Skeletal muscle satellite cell (primary cell): Measurements from ENCODE around the gene TM9SF2. TPM values are rescaled to one million over a fixed set of nuclear protein-coding genes. Genes with fewer than 3 reads are reported as not detected.
"Not testable (repeated sequence)": the region's sequence is repeated elsewhere in the genome, so short reads cannot be mapped to it uniquely, and the experiment has no call there.

ENCODE experiments used
- H3K27me3 ChIP-seq: 2 replicates; pipeline ENCODE4 v1.7.0; 2013; ENCODE audit warnings: low read length; ENCODE audit not compliant: control insufficient read depth, insufficient read depth
- H3K36me3 ChIP-seq: 2 replicates; pipeline ENCODE4 v1.7.0; 2013; ENCODE audit warnings: mild to moderate bottlenecking, control low read depth, low read length; ENCODE audit not compliant: insufficient read depth
- H3K4me1 ChIP-seq: 2 replicates; pipeline ENCODE4 v1.7.0; 2013; ENCODE audit warnings: low read length; ENCODE audit not compliant: control insufficient read depth, insufficient read depth
- H3K4me2 ChIP-seq: 2 replicates; pipeline ENCODE4 v1.7.0; 2013; ENCODE audit warnings: mild to moderate bottlenecking, low read length
- H3K4me3 ChIP-seq: 2 replicates; pipeline ENCODE4 v1.7.0; 2013; ENCODE audit warnings: low read length
- H3K9ac ChIP-seq: 2 replicates; pipeline ENCODE4 v1.7.0; 2013; ENCODE audit warnings: mild to moderate bottlenecking, low read depth, low read length, moderate library complexity
- H3K9me3 ChIP-seq: replicated peaks from 2 replicates; pipeline ENCODE4 v1.7.0; 2013; ENCODE audit warnings: mild to moderate bottlenecking, control low read depth, low read length
- total RNA-seq: library from RNA; depleted of rRNA; stranded (reverse); fragments of >200 nt; gene quantifications from 2 replicates; pipeline ENCODE4 v1.2.3, GENCODE V29; 2012; rRNA removed

TM9SF2 gene, protein sequence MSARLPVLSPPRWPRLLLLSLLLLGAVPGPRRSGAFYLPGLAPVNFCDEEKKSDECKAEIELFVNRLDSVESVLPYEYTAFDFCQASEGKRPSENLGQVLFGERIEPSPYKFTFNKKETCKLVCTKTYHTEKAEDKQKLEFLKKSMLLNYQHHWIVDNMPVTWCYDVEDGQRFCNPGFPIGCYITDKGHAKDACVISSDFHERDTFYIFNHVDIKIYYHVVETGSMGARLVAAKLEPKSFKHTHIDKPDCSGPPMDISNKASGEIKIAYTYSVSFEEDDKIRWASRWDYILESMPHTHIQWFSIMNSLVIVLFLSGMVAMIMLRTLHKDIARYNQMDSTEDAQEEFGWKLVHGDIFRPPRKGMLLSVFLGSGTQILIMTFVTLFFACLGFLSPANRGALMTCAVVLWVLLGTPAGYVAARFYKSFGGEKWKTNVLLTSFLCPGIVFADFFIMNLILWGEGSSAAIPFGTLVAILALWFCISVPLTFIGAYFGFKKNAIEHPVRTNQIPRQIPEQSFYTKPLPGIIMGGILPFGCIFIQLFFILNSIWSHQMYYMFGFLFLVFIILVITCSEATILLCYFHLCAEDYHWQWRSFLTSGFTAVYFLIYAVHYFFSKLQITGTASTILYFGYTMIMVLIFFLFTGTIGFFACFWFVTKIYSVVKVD
- total RNA-seq = 120 and 128 TPM in 2 replicates

DNA sequence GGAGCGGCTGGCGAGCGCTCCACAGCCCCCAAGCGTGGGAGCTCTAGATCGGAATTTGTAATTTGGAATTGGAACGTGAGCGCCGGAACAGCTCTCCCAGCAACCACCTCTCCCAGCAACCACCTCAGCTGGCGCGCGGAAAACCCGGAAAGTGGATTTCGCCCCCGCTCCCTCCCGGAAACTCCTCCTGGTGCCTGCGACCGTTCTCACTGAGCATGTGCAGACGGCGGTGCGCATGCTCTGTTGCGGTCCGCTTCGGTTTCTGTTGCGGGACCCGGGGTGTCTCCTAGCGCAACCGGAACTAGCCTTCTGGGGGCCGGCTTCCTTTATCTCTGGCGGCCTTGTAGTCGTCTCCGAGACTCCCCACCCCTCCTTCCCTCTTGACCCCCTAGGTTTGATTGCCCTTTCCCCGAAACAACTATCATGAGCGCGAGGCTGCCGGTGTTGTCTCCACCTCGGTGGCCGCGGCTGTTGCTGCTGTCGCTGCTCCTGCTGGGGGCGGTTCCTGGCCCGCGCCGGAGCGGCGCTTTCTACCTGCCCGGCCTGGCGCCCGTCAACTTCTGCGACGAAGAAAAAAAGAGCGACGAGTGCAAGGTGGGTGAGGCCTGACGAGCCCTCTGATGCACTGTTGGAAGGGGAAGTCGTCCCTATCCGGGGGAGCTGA is at the start of gene TM9SF2:
Gene TM9SF2, plus strand, starts transcription at position 289 of the 664 bp plus-strand sequence. Its CDS starts 135 bp downstream, at position 424.
- H3K27me3 ChIP-seq = no peaks in the 10 kb centered on the region
- peak within 1 kb of the TSS; percentile 94 for H3K9ac ChIP-seq
- peaks cover 39% of the 10 kb centered on the region for H3K4me1 ChIP-seq
- H3K9me3 ChIP-seq = no peaks in the 10 kb centered on the region
- peak within 1 kb of the TSS; percentile 83 for H3K4me3 ChIP-seq
- no peaks in the 10 kb centered on the region for H3K36me3 ChIP-seq
- H3K4me2 ChIP-seq = peak within 1 kb of the TSS; percentile 95

DNA sequence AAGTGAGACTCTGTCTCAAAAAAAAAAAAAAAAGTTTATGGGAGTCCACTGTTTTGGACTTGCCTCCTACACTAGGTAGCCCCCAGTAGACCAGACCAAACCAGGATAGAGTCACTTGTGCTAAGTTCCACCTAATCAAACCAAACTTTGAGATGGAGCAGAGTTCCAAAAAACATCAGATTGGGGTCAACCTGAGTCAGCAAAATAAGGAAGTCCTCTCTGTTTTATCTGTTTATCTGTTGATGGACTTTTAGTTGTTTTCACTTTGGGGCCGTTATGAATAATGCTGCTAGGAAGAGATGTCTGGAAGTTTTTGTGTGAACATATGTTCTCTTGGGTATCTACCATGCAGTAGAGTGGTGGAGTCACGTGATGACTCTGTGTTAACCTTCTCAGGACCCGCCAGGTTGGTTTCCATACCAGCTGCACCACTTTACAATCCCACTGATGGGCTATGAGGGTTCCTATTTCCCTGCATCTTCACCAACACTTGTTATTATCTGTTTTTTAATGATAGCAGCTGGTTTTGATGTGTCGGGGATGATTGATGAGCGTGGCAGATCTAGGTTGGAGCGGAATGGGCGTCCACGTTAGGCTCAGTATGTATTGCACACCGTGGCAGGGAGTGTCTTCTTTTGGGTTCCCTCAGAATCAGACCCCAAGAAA is 46.6 kb upstream of the TM9SF2 start:
- no peak overlapping the region for H3K4me2 ChIP-seq
- H3K36me3 ChIP-seq = no peaks in the 10 kb centered on the region
- H3K27me3 ChIP-seq = peaks cover 26% of the 10 kb centered on the region
- no peak overlapping the region for H3K9ac ChIP-seq
- no peaks in the 10 kb centered on the region for H3K4me1 ChIP-seq
- no peak overlapping the region for H3K4me3 ChIP-seq
- H3K9me3 ChIP-seq = no peaks in the 10 kb centered on the region

DNA sequence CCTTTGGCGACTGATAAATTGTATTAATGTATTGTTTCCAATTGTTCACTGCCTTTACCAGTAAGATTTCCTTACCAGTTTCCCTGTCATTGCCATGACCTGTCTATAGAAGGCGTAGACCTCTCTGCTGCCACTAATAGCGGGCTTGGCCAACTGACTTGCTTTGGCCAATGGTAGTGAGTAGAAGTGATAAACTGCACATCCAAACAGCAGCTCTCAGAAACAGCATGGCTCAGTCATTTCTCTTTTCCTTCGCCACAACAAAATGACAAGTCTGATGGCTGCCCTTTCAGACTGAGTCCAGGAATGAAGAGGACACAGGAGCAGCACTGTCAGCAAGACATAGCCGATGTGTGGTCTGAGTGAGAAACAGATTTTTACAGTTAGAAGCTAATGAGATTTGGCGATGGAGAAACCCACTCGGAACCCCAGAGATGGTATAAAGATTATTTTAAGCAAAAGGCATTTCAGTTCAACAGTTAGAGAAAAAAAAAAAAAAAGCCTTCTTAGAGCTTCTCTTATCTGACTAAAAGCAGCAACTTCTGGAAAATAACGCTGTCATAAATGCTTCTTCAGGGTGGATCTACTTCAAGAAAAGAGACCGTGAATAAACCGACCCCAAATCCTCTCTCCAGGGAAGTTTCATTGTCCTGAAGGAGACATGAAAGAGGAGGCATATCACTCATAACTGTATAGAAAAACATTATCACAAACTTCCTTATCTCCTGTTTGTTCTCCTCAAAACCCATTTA is 42.0 kb upstream of the TM9SF2 start:
- H3K36me3 ChIP-seq = no peaks in the 10 kb centered on the region
- H3K4me3 ChIP-seq = no peak overlapping the region
- H3K4me1 ChIP-seq = no peaks in the 10 kb centered on the region
- no peaks in the 10 kb centered on the region for H3K9me3 ChIP-seq
- peaks cover 32% of the 10 kb centered on the region for H3K27me3 ChIP-seq
- no peak overlapping the region for H3K4me2 ChIP-seq
- no peak overlapping the region for H3K9ac ChIP-seq

DNA sequence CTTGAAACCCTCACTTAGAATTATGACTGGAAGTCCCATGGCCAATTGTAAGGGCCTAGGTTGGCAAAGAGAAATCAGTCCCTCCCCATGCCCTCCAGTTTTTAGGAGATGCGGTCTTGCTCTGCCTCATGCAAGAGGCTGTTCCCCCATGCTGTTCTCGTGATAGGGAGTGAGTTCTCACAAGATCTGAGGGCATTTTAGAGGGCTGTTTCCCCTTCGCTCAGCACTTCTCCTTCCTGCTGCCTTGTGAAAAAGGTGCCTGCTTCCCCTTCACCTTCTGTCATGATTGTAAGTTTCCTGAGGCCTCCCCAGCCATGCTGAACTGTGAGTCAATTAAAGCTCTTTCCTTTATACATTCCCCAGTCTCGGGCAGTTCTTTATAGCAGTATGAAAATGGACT is 40.5 kb upstream of the TM9SF2 start:
- H3K27me3 ChIP-seq = peaks cover 34% of the 10 kb centered on the region
- not testable (repeated sequence) for H3K4me1 ChIP-seq, H3K9ac ChIP-seq, H3K36me3 ChIP-seq, H3K4me2 ChIP-seq, H3K9me3 ChIP-seq, H3K4me3 ChIP-seq

DNA sequence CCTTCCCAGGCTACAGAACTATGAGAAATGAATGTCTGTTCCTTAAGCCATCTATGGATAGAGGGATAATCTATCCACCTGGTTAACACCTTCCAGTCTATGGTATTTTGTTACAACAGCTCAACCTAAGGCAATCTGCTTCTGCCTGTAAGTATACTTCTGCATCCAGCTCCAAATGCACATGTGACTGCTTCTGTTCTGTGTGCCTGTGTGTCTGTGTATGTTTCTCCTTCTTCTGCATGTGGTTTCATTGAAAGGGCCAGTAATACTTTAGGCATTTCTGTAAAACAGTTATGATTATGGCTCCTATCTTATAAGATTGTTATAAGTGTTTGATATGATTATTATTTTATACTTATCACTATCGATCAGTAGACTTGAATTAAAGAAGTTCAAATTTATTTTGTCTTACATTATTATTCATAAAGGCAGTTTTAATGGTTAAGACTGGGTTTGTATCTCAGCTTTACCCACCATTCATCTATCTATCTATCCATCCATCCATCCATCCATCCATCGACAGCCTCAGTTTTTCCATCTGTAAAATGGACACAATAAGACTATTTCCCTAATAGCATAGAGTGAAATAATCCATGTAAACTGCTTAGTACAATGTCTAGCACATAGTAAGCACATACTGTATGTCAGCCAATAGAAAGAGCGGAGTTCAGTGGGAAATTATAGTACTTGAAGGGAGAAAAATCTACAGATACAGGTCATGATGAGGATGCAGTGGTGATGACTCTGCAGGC is 37.5 kb upstream of the TM9SF2 start:
- H3K9ac ChIP-seq = no peak overlapping the region
- no peaks in the 10 kb centered on the region for H3K36me3 ChIP-seq
- H3K27me3 ChIP-seq = peaks cover 28% of the 10 kb centered on the region
- no peaks in the 10 kb centered on the region for H3K9me3 ChIP-seq
- no peak overlapping the region for H3K4me2 ChIP-seq
- H3K4me1 ChIP-seq = peaks cover 5% of the 10 kb centered on the region
- H3K4me3 ChIP-seq = no peak overlapping the region

DNA sequence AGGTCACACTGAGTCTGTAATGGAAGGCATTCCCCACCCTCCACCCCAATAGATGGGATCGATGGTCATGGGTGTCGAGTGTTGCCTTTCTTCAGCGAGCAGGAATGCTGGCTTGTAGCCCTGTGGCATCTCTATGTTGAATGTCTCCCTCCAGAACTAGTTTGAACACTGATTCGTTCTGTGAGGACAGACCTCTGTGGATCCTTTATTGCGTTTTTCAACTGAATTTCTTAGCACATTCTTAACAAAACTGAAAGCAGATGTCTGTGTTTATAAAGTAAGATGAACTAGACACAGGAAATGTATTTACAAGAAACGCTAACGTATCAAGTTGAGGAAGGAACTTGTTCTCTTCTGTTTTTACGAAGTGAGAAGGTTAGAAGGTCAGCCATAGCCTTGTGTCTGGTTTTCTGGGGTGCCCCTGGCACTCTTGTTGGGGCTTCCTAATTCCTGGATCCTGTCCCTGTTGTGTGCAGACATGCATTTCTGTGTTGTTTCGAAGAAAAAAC is 36.8 kb upstream of the TM9SF2 start:
- H3K4me1 ChIP-seq = peaks cover 5% of the 10 kb centered on the region
- no peak overlapping the region for H3K4me2 ChIP-seq
- no peak overlapping the region for H3K9ac ChIP-seq
- peaks cover 25% of the 10 kb centered on the region for H3K27me3 ChIP-seq
- H3K4me3 ChIP-seq = no peak overlapping the region
- H3K36me3 ChIP-seq = no peaks in the 10 kb centered on the region
- no peaks in the 10 kb centered on the region for H3K9me3 ChIP-seq

DNA sequence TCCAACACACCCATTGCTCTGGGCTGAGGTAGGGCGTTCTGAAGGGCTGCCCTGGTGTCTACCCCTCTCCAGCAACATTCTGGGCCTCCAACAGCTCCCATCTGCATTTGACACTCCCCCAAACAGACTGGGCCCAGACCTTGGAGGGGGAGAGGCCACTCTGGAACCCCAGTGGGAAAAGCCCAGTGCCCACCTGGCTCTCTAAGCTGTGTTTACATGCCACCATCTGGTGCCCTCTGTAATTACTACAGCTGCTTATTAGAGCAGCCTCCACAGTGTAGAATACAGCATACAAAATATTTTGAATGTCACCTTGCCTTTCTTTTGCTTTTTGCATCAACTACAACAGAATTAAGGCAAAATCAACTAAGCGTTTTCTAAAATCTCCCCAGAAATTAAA is 35.8 kb upstream of the TM9SF2 start:
- Histone ChIP-seq H3K4me1 (peaks cover 5% of the 10 kb centered on the region), H3K9me3 (no peaks in the 10 kb centered on the region), H3K9ac (no peak overlapping the region), H3K4me2 (no peak overlapping the region), H3K27me3 (peaks cover 19% of the 10 kb centered on the region), H3K36me3 (no peaks in the 10 kb centered on the region), H3K4me3 (no peak overlapping the region)

DNA sequence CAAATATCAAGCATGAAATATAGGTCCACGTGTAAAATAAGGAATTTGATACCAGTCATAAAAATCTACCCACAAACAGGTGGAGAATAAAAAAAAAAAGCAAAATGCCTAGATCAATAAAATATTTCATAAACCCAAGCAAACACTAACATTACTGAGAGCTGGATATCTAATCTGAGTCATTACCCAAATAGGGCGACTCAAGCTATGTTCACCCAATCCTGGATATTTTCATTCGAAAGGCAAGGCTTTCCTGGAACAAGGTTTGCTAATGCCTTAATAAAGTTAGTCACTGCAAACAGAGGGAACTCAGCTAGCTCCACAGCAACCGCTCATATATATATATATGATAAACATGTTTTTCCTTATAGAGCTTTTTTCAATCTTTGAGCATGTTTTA is 33.5 kb upstream of the TM9SF2 start:
- Histone ChIP-seq H3K9me3 (no peaks in the 10 kb centered on the region), H3K4me3 (no peak overlapping the region), H3K9ac (no peak overlapping the region), H3K4me1 (peaks cover 14% of the 10 kb centered on the region), H3K27me3 (peaks cover 13% of the 10 kb centered on the region), H3K4me2 (no peak overlapping the region), H3K36me3 (no peaks in the 10 kb centered on the region)

DNA sequence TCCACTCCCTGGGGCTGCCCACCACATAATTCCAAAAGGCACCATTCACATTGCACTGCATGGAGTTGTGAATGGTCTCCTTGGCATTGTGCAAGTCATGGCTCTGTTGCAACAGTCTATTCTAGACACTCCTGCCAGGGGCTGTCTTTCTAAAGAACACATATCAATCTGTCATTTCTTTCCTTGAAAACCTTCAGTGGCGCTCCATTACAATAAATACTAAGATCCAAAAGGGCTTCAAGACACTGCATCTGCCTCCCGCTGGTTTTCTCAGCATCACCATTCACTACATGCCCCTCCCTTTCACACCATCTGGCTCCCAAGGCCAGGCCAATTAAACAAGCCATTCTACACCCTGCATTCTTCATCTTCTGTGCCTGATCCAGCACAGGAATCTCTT is 32.2 kb upstream of the TM9SF2 start:
- Histone ChIP-seq H3K9ac (no peak overlapping the region), H3K4me3 (no peak overlapping the region), H3K4me1 (peaks cover 14% of the 10 kb centered on the region), H3K36me3 (no peaks in the 10 kb centered on the region), H3K4me2 (no peak overlapping the region), H3K27me3 (peaks cover 8% of the 10 kb centered on the region), H3K9me3 (no peaks in the 10 kb centered on the region)

DNA sequence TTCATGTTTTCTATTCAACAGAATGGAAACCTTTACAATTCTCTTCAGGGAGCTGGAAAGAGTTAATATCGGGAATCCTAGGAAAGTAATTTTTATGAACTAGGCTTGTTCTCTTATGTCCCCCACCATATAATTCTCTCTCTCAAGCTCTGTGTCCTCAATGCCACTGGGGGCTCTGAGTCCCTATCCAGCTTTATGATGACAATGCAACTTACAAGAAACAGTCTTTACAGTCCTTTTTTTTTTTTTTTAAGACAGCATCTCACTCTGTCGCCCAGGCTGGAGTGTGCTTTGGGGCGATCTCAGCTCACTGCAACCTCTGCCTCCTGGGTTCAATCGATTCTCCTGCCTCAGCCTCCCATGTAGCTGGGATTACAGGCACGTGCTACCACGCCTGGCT is 31.2 kb upstream of the TM9SF2 start:
- no peak overlapping the region for H3K4me2 ChIP-seq
- peaks cover 14% of the 10 kb centered on the region for H3K4me1 ChIP-seq
- no peak overlapping the region for H3K4me3 ChIP-seq
- H3K9me3 ChIP-seq = no peaks in the 10 kb centered on the region
- no peak overlapping the region for H3K9ac ChIP-seq
- peaks cover 6% of the 10 kb centered on the region for H3K27me3 ChIP-seq
- no peaks in the 10 kb centered on the region for H3K36me3 ChIP-seq
